ENCODE measurements around the gene CBARP. TPM values are rescaled to one million over a fixed set of nuclear protein-coding genes. Genes with fewer than 3 reads are reported as not detected.

CBARP gene
- total and polyA plus RNA-seq, 2 of the 13 experiments (the other 11 are each of a cell fraction or from before 2014, with no cell fraction given), result 1.2 to 1.4 TPM

DNA sequence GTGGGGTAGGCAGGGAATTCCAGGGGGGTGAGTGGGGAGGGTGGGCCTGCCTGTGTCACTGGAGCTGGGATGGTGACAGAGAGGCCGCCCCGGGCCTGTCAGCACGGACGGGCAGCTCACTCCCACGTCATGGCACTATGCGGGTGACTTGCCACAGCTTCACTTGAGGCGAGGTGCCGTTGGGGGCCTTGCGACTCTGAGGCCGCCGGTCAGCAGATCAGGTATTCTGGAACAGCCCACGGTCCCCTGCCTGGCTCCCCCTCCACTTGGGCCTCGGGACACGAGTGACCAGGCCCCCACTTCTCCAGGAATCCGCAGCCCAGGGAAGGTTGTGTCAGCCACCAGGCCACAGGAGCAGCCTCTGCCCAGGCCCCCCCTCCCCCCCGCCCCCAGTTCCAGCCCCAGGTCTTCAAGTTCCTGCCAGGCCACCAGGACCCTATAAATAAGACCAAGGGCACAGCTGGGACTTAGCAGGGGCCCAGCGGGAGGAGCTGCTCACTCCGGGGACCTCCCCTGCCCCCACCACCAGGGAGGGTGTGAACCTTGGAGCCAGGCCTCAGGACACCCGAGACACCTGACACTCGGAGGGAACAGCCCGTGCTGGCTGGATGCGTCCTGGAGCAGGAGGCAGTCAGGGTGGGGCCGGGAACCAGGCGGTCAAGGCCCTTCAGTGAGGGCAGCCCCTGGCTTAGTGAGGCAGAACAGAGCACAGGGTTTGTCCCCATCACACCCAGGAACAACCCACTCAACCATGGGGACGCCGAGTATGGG is 7.9 kb upstream of the CBARP start (continued):
- TF ChIP-seq, protein P1, sequence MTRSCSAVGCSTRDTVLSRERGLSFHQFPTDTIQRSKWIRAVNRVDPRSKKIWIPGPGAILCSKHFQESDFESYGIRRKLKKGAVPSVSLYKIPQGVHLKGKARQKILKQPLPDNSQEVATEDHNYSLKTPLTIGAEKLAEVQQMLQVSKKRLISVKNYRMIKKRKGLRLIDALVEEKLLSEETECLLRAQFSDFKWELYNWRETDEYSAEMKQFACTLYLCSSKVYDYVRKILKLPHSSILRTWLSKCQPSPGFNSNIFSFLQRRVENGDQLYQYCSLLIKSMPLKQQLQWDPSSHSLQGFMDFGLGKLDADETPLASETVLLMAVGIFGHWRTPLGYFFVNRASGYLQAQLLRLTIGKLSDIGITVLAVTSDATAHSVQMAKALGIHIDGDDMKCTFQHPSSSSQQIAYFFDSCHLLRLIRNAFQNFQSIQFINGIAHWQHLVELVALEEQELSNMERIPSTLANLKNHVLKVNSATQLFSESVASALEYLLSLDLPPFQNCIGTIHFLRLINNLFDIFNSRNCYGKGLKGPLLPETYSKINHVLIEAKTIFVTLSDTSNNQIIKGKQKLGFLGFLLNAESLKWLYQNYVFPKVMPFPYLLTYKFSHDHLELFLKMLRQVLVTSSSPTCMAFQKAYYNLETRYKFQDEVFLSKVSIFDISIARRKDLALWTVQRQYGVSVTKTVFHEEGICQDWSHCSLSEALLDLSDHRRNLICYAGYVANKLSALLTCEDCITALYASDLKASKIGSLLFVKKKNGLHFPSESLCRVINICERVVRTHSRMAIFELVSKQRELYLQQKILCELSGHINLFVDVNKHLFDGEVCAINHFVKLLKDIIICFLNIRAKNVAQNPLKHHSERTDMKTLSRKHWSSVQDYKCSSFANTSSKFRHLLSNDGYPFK (CRISPR knock-in tag; IDR thresholded peaks at IDR 0.05; ENCODE audit: borderline replicate concordance), result no peak
- TF ChIP-seq RARA (CRISPR knock-in tag; IDR thresholded peaks at IDR 0.05) (peak; percentile 86), SP5 (CRISPR knock-in tag; IDR thresholded peaks at IDR 0.05; ENCODE audit: borderline replicate concordance, low read depth) (peak; percentile 56; the same call in 1 of the 2 replicates), BRD4 (CRISPR knock-in tag; IDR thresholded peaks at IDR 0.05) (no peak), NR2F1 (CRISPR knock-in tag; IDR thresholded peaks at IDR 0.05) (0 out of 4 replicates have a peak, but pooled peaks of 1 of the 2 experiments have one; percentile 13), AKAP8 (CRISPR knock-in tag; IDR thresholded peaks at IDR 0.05) (peak; percentile 33), KAT8 (CRISPR knock-in tag; IDR thresholded peaks at IDR 0.05) (0 out of 2 replicates have a peak, but pooled peaks have one; percentile 18), RFX1 (IDR thresholded peaks at IDR 0.05) (no peak), ZMAT3 (CRISPR knock-in tag; conservative IDR thresholded peaks at IDR 0.05) (peak; percentile 62; the same call in 1 of the 2 replicates), SALL1 (CRISPR knock-in tag; IDR thresholded peaks at IDR 0.05) (peak; percentile 48; the same call in 1 of the 2 replicates), CHCHD3 (CRISPR knock-in tag; IDR thresholded peaks at IDR 0.05) (no peak), ZNF280D (CRISPR knock-in tag; IDR thresholded peaks at IDR 0.05) (no peak), POLR2AphosphoS5 (IDR thresholded peaks at IDR 0.05; ENCODE audit: low read depth, low read length) (peak; percentile 56), GMEB1 (CRISPR knock-in tag; IDR thresholded peaks at IDR 0.05; ENCODE audit: borderline replicate concordance) (0 out of 2 replicates have a peak, but pooled peaks have one; percentile 9), IRF9 (CRISPR knock-in tag; IDR thresholded peaks at IDR 0.05; ENCODE audit: borderline replicate concordance) (peak; percentile 53; the same call in 1 of the 2 replicates)
- TF ChIP-seq, protein P2, sequence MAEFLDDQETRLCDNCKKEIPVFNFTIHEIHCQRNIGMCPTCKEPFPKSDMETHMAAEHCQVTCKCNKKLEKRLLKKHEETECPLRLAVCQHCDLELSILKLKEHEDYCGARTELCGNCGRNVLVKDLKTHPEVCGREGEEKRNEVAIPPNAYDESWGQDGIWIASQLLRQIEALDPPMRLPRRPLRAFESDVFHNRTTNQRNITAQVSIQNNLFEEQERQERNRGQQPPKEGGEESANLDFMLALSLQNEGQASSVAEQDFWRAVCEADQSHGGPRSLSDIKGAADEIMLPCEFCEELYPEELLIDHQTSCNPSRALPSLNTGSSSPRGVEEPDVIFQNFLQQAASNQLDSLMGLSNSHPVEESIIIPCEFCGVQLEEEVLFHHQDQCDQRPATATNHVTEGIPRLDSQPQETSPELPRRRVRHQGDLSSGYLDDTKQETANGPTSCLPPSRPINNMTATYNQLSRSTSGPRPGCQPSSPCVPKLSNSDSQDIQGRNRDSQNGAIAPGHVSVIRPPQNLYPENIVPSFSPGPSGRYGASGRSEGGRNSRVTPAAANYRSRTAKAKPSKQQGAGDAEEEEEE (CRISPR knock-in tag; IDR thresholded peaks at IDR 0.05; ENCODE audit: borderline replicate concordance), result no peak
- TF ChIP-seq, protein P3, sequence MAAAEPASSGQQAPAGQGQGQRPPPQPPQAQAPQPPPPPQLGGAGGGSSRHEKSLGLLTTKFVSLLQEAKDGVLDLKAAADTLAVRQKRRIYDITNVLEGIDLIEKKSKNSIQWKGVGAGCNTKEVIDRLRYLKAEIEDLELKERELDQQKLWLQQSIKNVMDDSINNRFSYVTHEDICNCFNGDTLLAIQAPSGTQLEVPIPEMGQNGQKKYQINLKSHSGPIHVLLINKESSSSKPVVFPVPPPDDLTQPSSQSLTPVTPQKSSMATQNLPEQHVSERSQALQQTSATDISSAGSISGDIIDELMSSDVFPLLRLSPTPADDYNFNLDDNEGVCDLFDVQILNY (CRISPR knock-in tag; conservative IDR thresholded peaks at IDR 0.05), result no peak
